HG03460 (cell line): ENCODE measurements around the gene ATP2C2.

Experiments used
- ATAC-seq: cut with Tn5 transposase; IDR thresholded peaks from one replicate; pipeline ENCODE4 v1.9.1; 2021; ENCODE audit not compliant: unreplicated experiment

The ATP2C2 gene

DNA sequence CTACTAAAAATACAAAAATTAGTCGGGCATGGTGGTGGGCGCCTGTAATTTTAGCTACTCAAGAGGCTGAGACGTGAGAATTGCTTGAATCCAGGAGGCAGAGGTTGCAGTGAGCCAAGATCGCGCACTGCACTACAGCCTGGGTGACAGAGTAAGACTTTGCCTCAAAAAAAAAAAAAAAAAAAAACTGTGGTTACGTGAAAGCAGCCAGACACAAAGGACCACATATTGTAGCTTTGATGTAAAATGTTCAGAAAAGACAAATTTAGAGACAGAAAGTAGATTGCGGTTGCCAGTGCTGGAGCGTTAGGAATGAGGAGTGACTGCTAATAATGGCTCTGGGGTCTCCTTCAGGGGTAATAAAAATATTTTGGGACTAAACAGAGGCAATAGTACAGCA is 140.2 kb downstream of the ATP2C2 start:
- ATAC-seq: no peak

DNA sequence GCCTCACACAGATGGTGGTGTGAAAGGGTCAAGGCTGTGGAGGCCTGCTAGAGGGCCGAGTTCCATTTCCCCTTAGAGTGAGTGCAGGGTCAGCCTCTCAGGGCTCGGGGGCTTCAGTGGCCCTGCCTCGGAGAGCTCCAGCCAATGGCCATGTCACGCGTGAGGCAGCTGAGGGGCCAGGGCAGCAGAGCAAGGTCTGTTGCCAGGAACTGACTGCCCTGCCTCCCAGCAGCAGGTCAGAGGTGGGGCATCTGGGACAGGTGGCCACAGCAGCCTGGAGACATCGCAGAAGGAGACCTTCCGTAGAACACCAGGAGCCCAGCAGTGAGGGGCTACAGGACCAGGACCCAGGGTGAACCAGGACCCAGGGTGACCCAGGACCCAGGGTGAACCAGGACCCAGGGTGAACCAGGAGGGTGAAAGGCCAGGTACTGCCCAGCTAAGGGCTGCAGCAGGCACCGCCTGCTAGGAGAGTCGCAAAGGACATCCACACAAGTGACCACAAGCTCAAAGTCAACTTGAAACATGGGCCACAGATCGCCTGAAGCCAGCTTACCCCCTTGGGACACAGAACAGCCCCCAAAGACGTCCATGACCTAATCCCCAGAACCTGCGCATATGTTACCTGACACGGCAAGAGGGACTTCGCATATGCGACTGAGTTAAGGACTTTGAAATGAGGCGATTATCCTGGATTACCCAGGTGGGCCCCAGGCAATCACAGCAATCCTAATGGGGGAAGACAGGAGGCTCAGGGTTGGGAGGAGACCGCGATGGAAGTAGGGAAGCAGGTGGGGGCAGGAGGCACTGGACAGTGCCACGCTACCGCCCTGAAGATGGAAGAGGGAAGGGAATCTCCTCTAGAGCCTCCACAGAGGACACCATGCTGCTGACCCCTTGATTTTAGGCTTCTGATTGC is 141.0 kb downstream of the ATP2C2 start:
- ATAC-seq: no peak

DNA sequence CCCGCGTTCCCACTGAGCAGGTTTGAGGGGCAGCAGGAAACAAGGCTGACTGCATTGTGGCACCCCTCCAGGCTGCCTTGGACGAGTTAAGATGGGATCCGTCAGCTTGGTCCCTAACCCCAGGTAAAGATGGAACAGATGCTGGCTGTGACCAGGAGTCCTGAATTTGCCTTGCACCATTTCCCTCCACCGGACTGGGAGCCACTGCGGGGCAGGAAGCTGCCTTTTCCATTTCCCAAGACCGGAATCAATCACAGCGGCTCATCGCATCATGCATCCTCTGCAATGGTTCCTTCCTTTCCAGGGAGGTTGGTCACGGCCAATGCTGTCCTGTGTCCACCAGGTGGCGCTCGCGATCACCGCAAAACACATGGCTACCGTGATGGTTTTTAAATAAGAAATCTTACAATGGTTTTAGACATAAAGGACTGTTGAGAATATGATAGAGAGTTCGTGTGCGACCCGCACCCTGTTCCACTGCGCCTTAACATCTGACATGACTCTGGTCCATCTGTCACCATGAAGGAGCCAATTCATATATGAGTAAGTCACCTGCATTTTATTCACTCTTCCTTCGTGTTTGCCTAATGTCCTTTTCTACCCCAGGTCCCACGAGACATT is 143.0 kb downstream of the ATP2C2 start:
- no peak for ATAC-seq

DNA sequence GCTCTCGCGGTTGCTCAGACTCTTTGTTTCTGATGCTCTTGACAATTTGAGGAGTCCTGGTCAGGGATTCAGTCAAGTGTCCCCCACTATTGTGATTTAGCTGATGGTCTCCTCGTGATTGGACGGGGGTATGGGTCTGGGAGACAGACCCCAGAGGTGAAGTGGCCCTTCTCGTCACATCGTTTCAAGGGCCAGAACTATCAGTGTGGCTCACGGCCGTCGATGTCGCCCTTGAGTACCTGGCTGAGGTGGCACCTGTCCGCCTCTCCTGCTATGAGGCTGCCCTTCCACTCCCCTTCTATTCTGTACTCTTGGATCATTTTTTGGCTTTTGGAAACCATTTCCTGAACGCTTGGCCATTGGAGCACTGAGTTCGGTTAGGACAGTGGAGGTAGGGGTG is 143.5 kb downstream of the ATP2C2 start:
- ATAC-seq: no peak

DNA sequence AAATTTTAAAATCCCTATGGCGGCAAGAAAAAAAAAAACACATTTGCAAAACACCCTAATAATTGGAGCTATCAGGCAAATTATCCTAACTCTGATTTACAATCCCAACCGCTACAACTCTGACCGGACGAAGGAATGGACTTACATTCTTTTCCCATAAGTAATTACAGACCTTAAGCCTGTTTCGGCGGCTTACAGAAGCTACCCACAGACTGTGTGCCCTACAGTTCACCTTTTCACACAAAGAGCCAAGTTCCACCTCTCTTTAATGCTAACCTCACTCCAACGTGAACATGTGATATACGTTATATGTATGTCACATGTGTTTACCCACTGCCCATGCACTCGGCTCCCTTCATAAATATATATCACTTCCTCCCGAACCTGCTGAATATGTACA is 144.8 kb downstream of the ATP2C2 start:
- ATAC-seq: no peak

DNA sequence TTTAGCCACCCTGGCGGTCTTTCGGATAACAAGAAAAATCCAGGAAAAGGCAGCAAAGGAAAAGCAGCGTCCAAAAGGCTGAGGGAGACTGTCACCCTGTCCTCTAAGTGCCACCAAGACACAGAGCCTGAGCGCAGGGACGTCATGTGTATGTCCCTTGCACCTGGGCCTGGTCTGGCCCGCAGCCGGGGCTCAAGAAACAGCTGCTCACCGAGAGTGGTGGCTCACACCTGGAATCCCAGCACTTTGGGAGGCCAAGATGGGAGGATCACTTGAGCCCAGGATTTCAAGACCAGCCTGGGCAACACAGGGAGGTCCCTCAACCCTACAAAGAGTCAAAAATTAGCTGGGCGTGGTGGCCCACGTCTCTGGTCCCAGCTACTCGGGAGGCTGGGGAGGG is 145.3 kb downstream of the ATP2C2 start:
- no peak for ATAC-seq
